ENCODE data around the gene TBC1D8.

GRCh38 chr2:100997509-100998234, 153.5 kb downstream of the TBC1D8 start:
- TF ChIP-seq CTCF (IDR thresholded peaks at IDR 0.05) (no peak), POLR2A (IDR thresholded peaks at IDR 0.05) (no peak)

Data from body of pancreas (tissue), 4 donors.